C4-2B (cell line): ENCODE data around the gene PIGR.

ENCODE experiments used
- H3K27ac ChIP-seq: fragments of 450-650 bp; 2 replicates; pipeline ENCODE4 v1.5.1; 2017
- CTCF ChIP-seq: fragments of 450-650 bp; conservative IDR thresholded peaks from 2 replicates; pipeline ENCODE4 v1.5.1; 2017; ENCODE audit warnings: mild to moderate bottlenecking
- ZFX ChIP-seq: fragments of 450-650 bp; IDR thresholded peaks from 2 replicates; pipeline ENCODE4 v1.6.1; 2017

PIGR gene

GRCh38 chr1:206944703-206945102 lies 1.6 kb downstream of the PIGR start:
- TF ChIP-seq ZFX, result no peak
- no peak for TF ChIP-seq CTCF
- H3K27ac ChIP-seq, result no peak overlapping the region

GRCh38 chr1:206941766-206942418 lies 4.4 kb downstream of the PIGR start:
- no peak overlapping the region for H3K27ac ChIP-seq
- TF ChIP-seq ZFX, result no peak
- no peak for TF ChIP-seq CTCF

GRCh38 chr1:206940588-206940936 lies 5.7 kb downstream of the PIGR start:
- TF ChIP-seq ZFX (no peak), CTCF (no peak)
- no peak overlapping the region for H3K27ac ChIP-seq

GRCh38 chr1:206939841-206940587 lies 6.3 kb downstream of the PIGR start:
- TF ChIP-seq CTCF, result no peak
- no peak for TF ChIP-seq ZFX

GRCh38 chr1:206939131-206939530 lies 7.1 kb downstream of the PIGR start:
- no peak for TF ChIP-seq CTCF
- no peak for TF ChIP-seq ZFX
- no peak overlapping the region for H3K27ac ChIP-seq

More at GRCh38 chr1:206939841-206940587, 6.3 kb downstream of the PIGR start:
- H3K27ac ChIP-seq, result no peak overlapping the region

- H3K27ac ChIP-seq, result no peak overlapping the region
- TF ChIP-seq CTCF (no peak), ZFX (no peak)
Measured at GRCh38 chr1:206937425-206937824, 8.8 kb downstream of the PIGR start.

GRCh38 chr1:206935491-206936067 lies 10.7 kb downstream of the PIGR start:
- peak; percentile 73 for TF ChIP-seq CTCF
- TF ChIP-seq ZFX, result no peak
- no peak overlapping the region for H3K27ac ChIP-seq
